GM23338 (cell line): ENCODE measurements around the gene SMG7. TPM values are rescaled to one million over a fixed set of nuclear protein-coding genes. Genes with fewer than 3 reads are reported as not detected.

Source experiments
- ATAC-seq: fragments of 200-7000 bp; cut with Tn5 transposase; 3 replicates; pipeline ENCODE4 v1.9.1; 2020
- DNase-seq: peaks from one replicate; pipeline ENCODE4 v3.0.0-alpha.2; 2015; ENCODE audit warnings: low spot score
- H2AFZ ChIP-seq: fragments of 200-600 bp; sonication (generic); 2 replicates; pipeline ENCODE4 v1.8.0; 2016; ENCODE audit warnings: antibody characterized with exemption, mild to moderate bottlenecking, moderate library complexity
- H3F3A ChIP-seq: fragments of 200-600 bp; sonication (generic); replicated peaks from 2 replicates; pipeline ENCODE4 v1.8.0; 2017; ENCODE audit warnings: antibody characterized with exemption, mixed run types, low read depth
- H3K27ac ChIP-seq: fragments of 200-600 bp; sonication (generic); 2 replicates; pipeline ENCODE4 v1.6.1; 2016; ENCODE audit warnings: low read depth
- H3K27me3 ChIP-seq: fragments of 200-600 bp; sonication (generic); 2 replicates; pipeline ENCODE4 v1.8.0; 2016; ENCODE audit warnings: mild to moderate bottlenecking, mixed run types, moderate library complexity; ENCODE audit not compliant: insufficient read depth
- H3K36me3 ChIP-seq: fragments of 200-600 bp; sonication (generic); 2 replicates; pipeline ENCODE4 v1.8.0; 2016; ENCODE audit warnings: mild to moderate bottlenecking; ENCODE audit not compliant: insufficient read depth
- H3K4me1 ChIP-seq: fragments of 200-600 bp; sonication (generic); 2 replicates; pipeline ENCODE4 v1.8.0; 2016; ENCODE audit warnings: mild to moderate bottlenecking, moderate library complexity; ENCODE audit not compliant: insufficient read depth
- H3K4me2 ChIP-seq: fragments of 200-600 bp; sonication (generic); 2 replicates; pipeline ENCODE4 v1.7.1; 2017; ENCODE audit warnings: mixed run types
- H3K4me3 ChIP-seq: fragments of 200-600 bp; sonication (generic); 2 replicates; pipeline ENCODE4 v1.6.1; 2016; ENCODE audit warnings: mixed run types
- H3K79me2 ChIP-seq: fragments of 200-600 bp; sonication (generic); replicated peaks from 2 replicates; pipeline ENCODE4 v1.8.0; 2017; ENCODE audit warnings: mild to moderate bottlenecking; ENCODE audit not compliant: insufficient read depth
- H3K9me2 ChIP-seq: fragments of 200-600 bp; sonication (generic); 2 replicates; pipeline ENCODE4 v1.8.0; 2017; ENCODE audit not compliant: insufficient read depth
- H4K20me1 ChIP-seq: fragments of 200-600 bp; sonication (generic); replicated peaks from 2 replicates; pipeline ENCODE4 v1.8.0; 2017; ENCODE audit warnings: mild to moderate bottlenecking; ENCODE audit not compliant: insufficient read depth
- H3K27ac Mint-ChIP-seq: 2 replicates; pipeline ENCODE4 v1.8.0; 2020; ENCODE audit warnings: inconsistent platforms, mild to moderate bottlenecking, moderate library complexity, mixed read lengths
- H3K27me3 Mint-ChIP-seq: 3 replicates; pipeline ENCODE4 v1.8.0; 2022; ENCODE audit warnings: low read depth, mild to moderate bottlenecking, moderate library complexity, mixed read lengths, inconsistent platforms; ENCODE audit not compliant: insufficient read depth, poor library complexity
- H3K36me3 Mint-ChIP-seq: 3 replicates; pipeline ENCODE4 v1.8.0; 2021; ENCODE audit warnings: low read depth, mild to moderate bottlenecking, inconsistent platforms, moderate library complexity, mixed read lengths
- H3K4me1 Mint-ChIP-seq: 3 replicates; pipeline ENCODE4 v1.8.0; 2020; ENCODE audit warnings: mild to moderate bottlenecking, inconsistent platforms, mixed read lengths
- H3K4me3 Mint-ChIP-seq: 3 replicates; pipeline ENCODE4 v1.8.0; 2021; ENCODE audit warnings: moderate library complexity, mild to moderate bottlenecking, inconsistent platforms, mixed read lengths
- H3K9me3 Mint-ChIP-seq: 3 replicates; pipeline ENCODE4 v1.8.0; 2020; ENCODE audit warnings: moderate library complexity, mild to moderate bottlenecking, inconsistent platforms, mixed read lengths
- CREB1 ChIP-seq: fragments of 250-450 bp; sonication (Bioruptor Pico); IDR thresholded peaks from 2 replicates; pipeline ENCODE4 v1.5.0; 2020; ENCODE audit warnings: low read depth, mild to moderate bottlenecking, moderate library complexity
- EZH2 ChIP-seq: fragments of 200-600 bp; sonication (generic); IDR thresholded peaks from one replicate; pipeline ENCODE4 v1.8.0; 2017; ENCODE audit warnings: antibody characterized with exemption, mild to moderate bottlenecking, low read depth; ENCODE audit not compliant: unreplicated experiment
- EZH2phosphoT487 ChIP-seq: fragments of 200-600 bp; sonication (generic); IDR thresholded peaks from one replicate; pipeline ENCODE4 v1.8.1; 2018; ENCODE audit warnings: antibody characterized with exemption; ENCODE audit not compliant: unreplicated experiment
- JUNB ChIP-seq: IDR thresholded peaks from one replicate; pipeline ENCODE4 v1.6.1; 2016; ENCODE audit warnings: antibody characterized with exemption; ENCODE audit not compliant: unreplicated experiment
- NANOG ChIP-seq: IDR thresholded peaks from 2 replicates; pipeline ENCODE4 v1.6.1; 2016; ENCODE audit warnings: antibody characterized with exemption, borderline replicate concordance
- POLR2AphosphoS5 ChIP-seq: IDR thresholded peaks from 2 replicates; pipeline ENCODE4 v1.6.1; 2016; ENCODE audit warnings: antibody characterized with exemption, low read depth
- STAT1 ChIP-seq: IDR thresholded peaks from one replicate; pipeline ENCODE4 v1.6.1; 2016; ENCODE audit warnings: antibody characterized with exemption; ENCODE audit not compliant: unreplicated experiment
- ZNF114 ChIP-seq: fragments of 250-450 bp; sonication (Bioruptor Pico); IDR thresholded peaks from 2 replicates; pipeline ENCODE4 v1.5.0; 2020; ENCODE audit warnings: mild to moderate bottlenecking, moderate library complexity
- ZNF331 ChIP-seq: fragments of 250-450 bp; sonication (Bioruptor Pico); IDR thresholded peaks from 2 replicates; pipeline ENCODE4 v1.5.0; 2020; ENCODE audit warnings: low read depth, mild to moderate bottlenecking, moderate library complexity
- polyA plus RNA-seq: library from polyadenylated mRNA; unstranded; fragments of >200 nt; fragmentation: Nextera tagmentation; extraction: Ambion mirVana; gene quantifications from 2 replicates; pipeline ENCODE4 v1.2.1, GENCODE V29; 2016
- total RNA-seq: library from RNA; depleted of rRNA; stranded (reverse); fragments of >200 nt; shearing (Covaris generic); gene quantifications from 2 replicates; pipeline ENCODE4 v1.2.3, GENCODE V29; 2014
- TF ChIP-seq, protein P1 (sequence below): fragments of 250-450 bp; sonication (Bioruptor Pico); IDR thresholded peaks from 2 replicates; pipeline ENCODE4 v1.5.0; 2020; ENCODE audit warnings: mild to moderate bottlenecking, moderate library complexity
- TF ChIP-seq, protein P2 (sequence below): IDR thresholded peaks from 2 replicates; pipeline ENCODE4 v1.6.1; 2016; ENCODE audit warnings: antibody characterized with exemption
- TF ChIP-seq, protein P3 (sequence below), 2 experiments: fragments of 200-600 bp in 1 of 2; sonication (generic) in 1 of 2; conservative IDR thresholded peaks; 2 replicates each; pipeline versions ENCODE4 v1.5.1 to v1.6.1; 2016 to 2017; ENCODE audit warnings: antibody characterized with exemption in 2 of 2, low read depth in 2 of 2, mild to moderate bottlenecking in 2 of 2, moderate library complexity in 1 of 2
- TF ChIP-seq, protein P4 (sequence below): IDR thresholded peaks from one replicate; pipeline ENCODE4 v1.6.1; 2018; ENCODE audit warnings: antibody characterized with exemption; ENCODE audit not compliant: unreplicated experiment

The SMG7 gene
- total and polyA plus RNA-seq, 2 experiments from 2014 or later: 33.0 to 79.4 TPM

DNA sequence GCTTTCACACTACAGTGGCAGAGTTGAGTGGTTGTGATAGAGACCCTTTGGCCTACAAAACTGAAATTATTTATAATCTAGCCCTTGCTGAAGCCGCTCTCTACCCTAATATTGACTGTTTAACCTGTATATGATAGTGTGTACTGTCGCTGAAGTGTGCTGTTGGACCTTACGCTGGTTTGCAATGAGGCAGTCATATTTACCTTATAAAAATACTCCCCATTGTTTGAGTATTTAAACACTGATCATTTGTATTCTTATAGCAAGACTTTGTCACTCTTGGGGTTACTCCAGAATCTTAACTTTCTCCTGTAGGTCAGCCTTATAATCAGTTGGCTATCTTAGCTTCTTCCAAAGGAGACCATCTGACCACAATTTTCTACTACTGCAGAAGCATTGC lies 56.3 kb downstream of the SMG7 start:
- Mint-ChIP-seq H3K27ac (no peak overlapping the region), H3K27me3 (no peaks in the 10 kb centered on the region), H3K9me3 (no peaks in the 10 kb centered on the region), H3K4me1 (no peaks in the 10 kb centered on the region), H3K4me3 (no peak overlapping the region), H3K36me3 (peaks cover 35% of the 10 kb centered on the region; the same call in 2 of the 3 replicates)
- no peaks in the 10 kb centered on the region for H3K27me3 ChIP-seq
- TF ChIP-seq STAT1: no peak
- TF ChIP-seq, protein P1, sequence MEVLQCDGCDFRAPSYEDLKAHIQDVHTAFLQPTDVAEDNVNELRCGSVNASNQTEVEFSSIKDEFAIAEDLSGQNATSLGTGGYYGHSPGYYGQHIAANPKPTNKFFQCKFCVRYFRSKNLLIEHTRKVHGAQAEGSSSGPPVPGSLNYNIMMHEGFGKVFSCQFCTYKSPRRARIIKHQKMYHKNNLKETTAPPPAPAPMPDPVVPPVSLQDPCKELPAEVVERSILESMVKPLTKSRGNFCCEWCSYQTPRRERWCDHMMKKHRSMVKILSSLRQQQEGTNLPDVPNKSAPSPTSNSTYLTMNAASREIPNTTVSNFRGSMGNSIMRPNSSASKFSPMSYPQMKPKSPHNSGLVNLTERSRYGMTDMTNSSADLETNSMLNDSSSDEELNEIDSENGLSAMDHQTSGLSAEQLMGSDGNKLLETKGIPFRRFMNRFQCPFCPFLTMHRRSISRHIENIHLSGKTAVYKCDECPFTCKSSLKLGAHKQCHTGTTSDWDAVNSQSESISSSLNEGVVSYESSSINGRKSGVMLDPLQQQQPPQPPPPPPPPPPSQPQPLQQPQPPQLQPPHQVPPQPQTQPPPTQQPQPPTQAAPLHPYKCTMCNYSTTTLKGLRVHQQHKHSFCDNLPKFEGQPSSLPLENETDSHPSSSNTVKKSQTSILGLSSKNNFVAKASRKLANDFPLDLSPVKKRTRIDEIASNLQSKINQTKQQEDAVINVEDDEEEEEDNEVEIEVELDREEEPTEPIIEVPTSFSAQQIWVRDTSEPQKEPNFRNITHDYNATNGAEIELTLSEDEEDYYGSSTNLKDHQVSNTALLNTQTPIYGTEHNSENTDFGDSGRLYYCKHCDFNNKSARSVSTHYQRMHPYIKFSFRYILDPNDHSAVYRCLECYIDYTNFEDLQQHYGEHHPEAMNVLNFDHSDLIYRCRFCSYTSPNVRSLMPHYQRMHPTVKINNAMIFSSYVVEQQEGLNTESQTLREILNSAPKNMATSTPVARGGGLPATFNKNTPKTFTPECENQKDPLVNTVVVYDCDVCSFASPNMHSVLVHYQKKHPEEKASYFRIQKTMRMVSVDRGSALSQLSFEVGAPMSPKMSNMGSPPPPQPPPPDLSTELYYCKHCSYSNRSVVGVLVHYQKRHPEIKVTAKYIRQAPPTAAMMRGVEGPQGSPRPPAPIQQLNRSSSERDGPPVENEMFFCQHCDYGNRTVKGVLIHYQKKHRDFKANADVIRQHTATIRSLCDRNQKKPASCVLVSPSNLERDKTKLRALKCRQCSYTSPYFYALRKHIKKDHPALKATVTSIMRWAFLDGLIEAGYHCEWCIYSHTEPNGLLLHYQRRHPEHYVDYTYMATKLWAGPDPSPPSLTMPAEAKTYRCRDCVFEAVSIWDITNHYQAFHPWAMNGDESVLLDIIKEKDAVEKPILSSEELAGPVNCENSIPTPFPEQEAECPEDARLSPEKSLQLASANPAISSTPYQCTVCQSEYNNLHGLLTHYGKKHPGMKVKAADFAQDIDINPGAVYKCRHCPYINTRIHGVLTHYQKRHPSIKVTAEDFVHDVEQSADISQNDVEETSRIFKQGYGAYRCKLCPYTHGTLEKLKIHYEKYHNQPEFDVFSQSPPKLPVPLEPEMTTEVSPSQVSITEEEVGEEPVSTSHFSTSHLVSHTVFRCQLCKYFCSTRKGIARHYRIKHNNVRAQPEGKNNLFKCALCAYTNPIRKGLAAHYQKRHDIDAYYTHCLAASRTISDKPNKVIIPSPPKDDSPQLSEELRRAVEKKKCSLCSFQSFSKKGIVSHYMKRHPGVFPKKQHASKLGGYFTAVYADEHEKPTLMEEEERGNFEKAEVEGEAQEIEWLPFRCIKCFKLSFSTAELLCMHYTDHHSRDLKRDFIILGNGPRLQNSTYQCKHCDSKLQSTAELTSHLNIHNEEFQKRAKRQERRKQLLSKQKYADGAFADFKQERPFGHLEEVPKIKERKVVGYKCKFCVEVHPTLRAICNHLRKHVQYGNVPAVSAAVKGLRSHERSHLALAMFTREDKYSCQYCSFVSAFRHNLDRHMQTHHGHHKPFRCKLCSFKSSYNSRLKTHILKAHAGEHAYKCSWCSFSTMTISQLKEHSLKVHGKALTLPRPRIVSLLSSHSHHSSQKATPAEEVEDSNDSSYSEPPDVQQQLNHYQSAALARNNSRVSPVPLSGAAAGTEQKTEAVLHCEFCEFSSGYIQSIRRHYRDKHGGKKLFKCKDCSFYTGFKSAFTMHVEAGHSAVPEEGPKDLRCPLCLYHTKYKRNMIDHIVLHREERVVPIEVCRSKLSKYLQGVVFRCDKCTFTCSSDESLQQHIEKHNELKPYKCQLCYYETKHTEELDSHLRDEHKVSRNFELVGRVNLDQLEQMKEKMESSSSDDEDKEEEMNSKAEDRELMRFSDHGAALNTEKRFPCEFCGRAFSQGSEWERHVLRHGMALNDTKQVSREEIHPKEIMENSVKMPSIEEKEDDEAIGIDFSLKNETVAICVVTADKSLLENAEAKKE (CRISPR knock-in tag): no peak
- no peak for TF ChIP-seq JUNB
- no peak for TF ChIP-seq EZH2
- no peak for TF ChIP-seq EZH2phosphoT487
- TF ChIP-seq CREB1 (CRISPR knock-in tag): no peak
- TF ChIP-seq, protein P2, sequence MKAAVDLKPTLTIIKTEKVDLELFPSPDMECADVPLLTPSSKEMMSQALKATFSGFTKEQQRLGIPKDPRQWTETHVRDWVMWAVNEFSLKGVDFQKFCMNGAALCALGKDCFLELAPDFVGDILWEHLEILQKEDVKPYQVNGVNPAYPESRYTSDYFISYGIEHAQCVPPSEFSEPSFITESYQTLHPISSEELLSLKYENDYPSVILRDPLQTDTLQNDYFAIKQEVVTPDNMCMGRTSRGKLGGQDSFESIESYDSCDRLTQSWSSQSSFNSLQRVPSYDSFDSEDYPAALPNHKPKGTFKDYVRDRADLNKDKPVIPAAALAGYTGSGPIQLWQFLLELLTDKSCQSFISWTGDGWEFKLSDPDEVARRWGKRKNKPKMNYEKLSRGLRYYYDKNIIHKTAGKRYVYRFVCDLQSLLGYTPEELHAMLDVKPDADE: no peak
- no peak for TF ChIP-seq NANOG
- TF ChIP-seq POLR2AphosphoS5: no peak
- no peak for TF ChIP-seq ZNF114
- TF ChIP-seq, protein P3, sequence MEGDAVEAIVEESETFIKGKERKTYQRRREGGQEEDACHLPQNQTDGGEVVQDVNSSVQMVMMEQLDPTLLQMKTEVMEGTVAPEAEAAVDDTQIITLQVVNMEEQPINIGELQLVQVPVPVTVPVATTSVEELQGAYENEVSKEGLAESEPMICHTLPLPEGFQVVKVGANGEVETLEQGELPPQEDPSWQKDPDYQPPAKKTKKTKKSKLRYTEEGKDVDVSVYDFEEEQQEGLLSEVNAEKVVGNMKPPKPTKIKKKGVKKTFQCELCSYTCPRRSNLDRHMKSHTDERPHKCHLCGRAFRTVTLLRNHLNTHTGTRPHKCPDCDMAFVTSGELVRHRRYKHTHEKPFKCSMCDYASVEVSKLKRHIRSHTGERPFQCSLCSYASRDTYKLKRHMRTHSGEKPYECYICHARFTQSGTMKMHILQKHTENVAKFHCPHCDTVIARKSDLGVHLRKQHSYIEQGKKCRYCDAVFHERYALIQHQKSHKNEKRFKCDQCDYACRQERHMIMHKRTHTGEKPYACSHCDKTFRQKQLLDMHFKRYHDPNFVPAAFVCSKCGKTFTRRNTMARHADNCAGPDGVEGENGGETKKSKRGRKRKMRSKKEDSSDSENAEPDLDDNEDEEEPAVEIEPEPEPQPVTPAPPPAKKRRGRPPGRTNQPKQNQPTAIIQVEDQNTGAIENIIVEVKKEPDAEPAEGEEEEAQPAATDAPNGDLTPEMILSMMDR (conservative IDR thresholded peaks at IDR 0.05; ENCODE audit: low read depth in 2 of 2): no peak
- TF ChIP-seq ZNF331 (CRISPR knock-in tag): no peak
- TF ChIP-seq, protein P4, sequence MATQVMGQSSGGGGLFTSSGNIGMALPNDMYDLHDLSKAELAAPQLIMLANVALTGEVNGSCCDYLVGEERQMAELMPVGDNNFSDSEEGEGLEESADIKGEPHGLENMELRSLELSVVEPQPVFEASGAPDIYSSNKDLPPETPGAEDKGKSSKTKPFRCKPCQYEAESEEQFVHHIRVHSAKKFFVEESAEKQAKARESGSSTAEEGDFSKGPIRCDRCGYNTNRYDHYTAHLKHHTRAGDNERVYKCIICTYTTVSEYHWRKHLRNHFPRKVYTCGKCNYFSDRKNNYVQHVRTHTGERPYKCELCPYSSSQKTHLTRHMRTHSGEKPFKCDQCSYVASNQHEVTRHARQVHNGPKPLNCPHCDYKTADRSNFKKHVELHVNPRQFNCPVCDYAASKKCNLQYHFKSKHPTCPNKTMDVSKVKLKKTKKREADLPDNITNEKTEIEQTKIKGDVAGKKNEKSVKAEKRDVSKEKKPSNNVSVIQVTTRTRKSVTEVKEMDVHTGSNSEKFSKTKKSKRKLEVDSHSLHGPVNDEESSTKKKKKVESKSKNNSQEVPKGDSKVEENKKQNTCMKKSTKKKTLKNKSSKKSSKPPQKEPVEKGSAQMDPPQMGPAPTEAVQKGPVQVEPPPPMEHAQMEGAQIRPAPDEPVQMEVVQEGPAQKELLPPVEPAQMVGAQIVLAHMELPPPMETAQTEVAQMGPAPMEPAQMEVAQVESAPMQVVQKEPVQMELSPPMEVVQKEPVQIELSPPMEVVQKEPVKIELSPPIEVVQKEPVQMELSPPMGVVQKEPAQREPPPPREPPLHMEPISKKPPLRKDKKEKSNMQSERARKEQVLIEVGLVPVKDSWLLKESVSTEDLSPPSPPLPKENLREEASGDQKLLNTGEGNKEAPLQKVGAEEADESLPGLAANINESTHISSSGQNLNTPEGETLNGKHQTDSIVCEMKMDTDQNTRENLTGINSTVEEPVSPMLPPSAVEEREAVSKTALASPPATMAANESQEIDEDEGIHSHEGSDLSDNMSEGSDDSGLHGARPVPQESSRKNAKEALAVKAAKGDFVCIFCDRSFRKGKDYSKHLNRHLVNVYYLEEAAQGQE: no peak
- no peak for ATAC-seq
- H2AFZ ChIP-seq: no peak overlapping the region
- no peaks in the 10 kb centered on the region for H3K79me2 ChIP-seq
- H3K4me2 ChIP-seq: no peak overlapping the region
- DNase-seq: no peak
- 0 out of 2 replicates have a peak, but pooled peaks cover 6% of the 10 kb centered on the region for H4K20me1 ChIP-seq
- no peak overlapping the region for H3K4me3 ChIP-seq
- peaks cover 43% of the 10 kb centered on the region for H3K36me3 ChIP-seq
- H3K4me1 ChIP-seq: no peaks in the 10 kb centered on the region
- H3F3A ChIP-seq: no peaks in the 10 kb centered on the region
- no peak overlapping the region for H3K27ac ChIP-seq
- H3K9me2 ChIP-seq: no peaks in the 10 kb centered on the region
